ENCODE data around the gene PRSS12. TPM values are rescaled to one million over a fixed set of nuclear protein-coding genes. Genes with fewer than 3 reads are reported as not detected.

PRSS12 gene
- total RNA-seq, 1 experiment from 2014 or later = 14.1 TPM

GRCh38 chr4:118273642-118274041 is 79.2 kb downstream of the PRSS12 start:
- Mint-ChIP-seq H3K36me3 (peaks cover 2% of the 10 kb centered on the region), H3K4me3 (no peak overlapping the region), H3K4me1 (peaks cover 6% of the 10 kb centered on the region), H3K27ac (no peak overlapping the region), H3K27me3 (ENCODE audit: low read depth) (no peaks in the 10 kb centered on the region; the same call in 1 of the 2 replicates), H3K9me3 (peaks cover 6% of the 10 kb centered on the region)
- ChIA-PET POLR2A (no interaction called here), CTCF (interaction anchor here (1.3 to 1.4 kb wide), 2 partner anchors 80 to 240 kb away, joined by 5 read pairs; partner anchors contain the start of genes NDST3 and PRSS12)
- TF ChIP-seq ZNF416 (CRISPR knock-in tag; IDR thresholded peaks at IDR 0.05) (no peak), AR (CRISPR knock-in tag; IDR thresholded peaks at IDR 0.05) (no peak), ZNF263 (CRISPR knock-in tag; IDR thresholded peaks at IDR 0.05; ENCODE audit: low read depth) (no peak), RELA (CRISPR knock-in tag; IDR thresholded peaks at IDR 0.05; ENCODE audit: borderline replicate concordance) (no peak), ARID4B (CRISPR knock-in tag; IDR thresholded peaks at IDR 0.05; ENCODE audit: borderline replicate concordance) (no peak), GABPB1 (CRISPR knock-in tag; IDR thresholded peaks at IDR 0.05) (no peak), ZNF396 (CRISPR knock-in tag; IDR thresholded peaks at IDR 0.05; ENCODE audit: borderline replicate concordance) (no peak), ERG (CRISPR knock-in tag; IDR thresholded peaks at IDR 0.05) (no peak), MYBL2 (CRISPR knock-in tag; IDR thresholded peaks at IDR 0.05) (no peak), ATF6 (CRISPR knock-in tag; IDR thresholded peaks at IDR 0.05) (no peak), ETV6 (CRISPR knock-in tag; IDR thresholded peaks at IDR 0.05) (no peak), KAT7 (CRISPR knock-in tag; IDR thresholded peaks at IDR 0.05; ENCODE audit: borderline replicate concordance) (no peak), TP53 (CRISPR knock-in tag; IDR thresholded peaks at IDR 0.05) (no peak), MLX (CRISPR knock-in tag; IDR thresholded peaks at IDR 0.05) (no peak), FOXK1 (CRISPR knock-in tag; IDR thresholded peaks at IDR 0.05) (no peak), CDX4 (CRISPR knock-in tag; IDR thresholded peaks at IDR 0.05; ENCODE audit: borderline replicate concordance) (no peak)
- DNase-seq (ENCODE audit: low spot score) (no peak), ATAC-seq (no peak)

Measured in WTC11 (cell line).